GM23338 (cell line): ENCODE results near the gene EIF3K. TPM values are rescaled to one million over a fixed set of nuclear protein-coding genes. Genes with fewer than 3 reads are reported as not detected.
A peak's percentile ranks its signal among the peaks of the same experiment; 100 is the strongest.

Source experiments
- ATAC-seq: fragments of 200-7000 bp; cut with Tn5 transposase; 3 replicates; pipeline ENCODE4 v1.9.1; 2020
- DNase-seq: peaks from one replicate; pipeline ENCODE4 v3.0.0-alpha.2; 2015; ENCODE audit warnings: low spot score
- H2AFZ ChIP-seq: fragments of 200-600 bp; sonication (generic); 2 replicates; pipeline ENCODE4 v1.8.0; 2016; ENCODE audit warnings: antibody characterized with exemption, mild to moderate bottlenecking, moderate library complexity
- H3F3A ChIP-seq: fragments of 200-600 bp; sonication (generic); replicated peaks from 2 replicates; pipeline ENCODE4 v1.8.0; 2017; ENCODE audit warnings: antibody characterized with exemption, mixed run types, low read depth
- H3K27ac ChIP-seq: fragments of 200-600 bp; sonication (generic); 2 replicates; pipeline ENCODE4 v1.6.1; 2016; ENCODE audit warnings: low read depth
- H3K27me3 ChIP-seq: fragments of 200-600 bp; sonication (generic); 2 replicates; pipeline ENCODE4 v1.8.0; 2016; ENCODE audit warnings: mild to moderate bottlenecking, mixed run types, moderate library complexity; ENCODE audit not compliant: insufficient read depth
- H3K36me3 ChIP-seq: fragments of 200-600 bp; sonication (generic); 2 replicates; pipeline ENCODE4 v1.8.0; 2016; ENCODE audit warnings: mild to moderate bottlenecking; ENCODE audit not compliant: insufficient read depth
- H3K4me1 ChIP-seq: fragments of 200-600 bp; sonication (generic); 2 replicates; pipeline ENCODE4 v1.8.0; 2016; ENCODE audit warnings: mild to moderate bottlenecking, moderate library complexity; ENCODE audit not compliant: insufficient read depth
- H3K4me2 ChIP-seq: fragments of 200-600 bp; sonication (generic); 2 replicates; pipeline ENCODE4 v1.7.1; 2017; ENCODE audit warnings: mixed run types
- H3K4me3 ChIP-seq: fragments of 200-600 bp; sonication (generic); 2 replicates; pipeline ENCODE4 v1.6.1; 2016; ENCODE audit warnings: mixed run types
- H3K79me2 ChIP-seq: fragments of 200-600 bp; sonication (generic); replicated peaks from 2 replicates; pipeline ENCODE4 v1.8.0; 2017; ENCODE audit warnings: mild to moderate bottlenecking; ENCODE audit not compliant: insufficient read depth
- H3K9me2 ChIP-seq: fragments of 200-600 bp; sonication (generic); 2 replicates; pipeline ENCODE4 v1.8.0; 2017; ENCODE audit not compliant: insufficient read depth
- H4K20me1 ChIP-seq: fragments of 200-600 bp; sonication (generic); replicated peaks from 2 replicates; pipeline ENCODE4 v1.8.0; 2017; ENCODE audit warnings: mild to moderate bottlenecking; ENCODE audit not compliant: insufficient read depth
- H3K27ac Mint-ChIP-seq: 2 replicates; pipeline ENCODE4 v1.8.0; 2020; ENCODE audit warnings: inconsistent platforms, mild to moderate bottlenecking, moderate library complexity, mixed read lengths
- H3K27me3 Mint-ChIP-seq: 3 replicates; pipeline ENCODE4 v1.8.0; 2022; ENCODE audit warnings: low read depth, mild to moderate bottlenecking, moderate library complexity, mixed read lengths, inconsistent platforms; ENCODE audit not compliant: insufficient read depth, poor library complexity
- H3K36me3 Mint-ChIP-seq: 3 replicates; pipeline ENCODE4 v1.8.0; 2021; ENCODE audit warnings: low read depth, mild to moderate bottlenecking, inconsistent platforms, moderate library complexity, mixed read lengths
- H3K4me1 Mint-ChIP-seq: 3 replicates; pipeline ENCODE4 v1.8.0; 2020; ENCODE audit warnings: mild to moderate bottlenecking, inconsistent platforms, mixed read lengths
- H3K4me3 Mint-ChIP-seq: 3 replicates; pipeline ENCODE4 v1.8.0; 2021; ENCODE audit warnings: moderate library complexity, mild to moderate bottlenecking, inconsistent platforms, mixed read lengths
- H3K9me3 Mint-ChIP-seq: 3 replicates; pipeline ENCODE4 v1.8.0; 2020; ENCODE audit warnings: moderate library complexity, mild to moderate bottlenecking, inconsistent platforms, mixed read lengths
- CREB1 ChIP-seq: fragments of 250-450 bp; sonication (Bioruptor Pico); IDR thresholded peaks from 2 replicates; pipeline ENCODE4 v1.5.0; 2020; ENCODE audit warnings: low read depth, mild to moderate bottlenecking, moderate library complexity
- EZH2 ChIP-seq: fragments of 200-600 bp; sonication (generic); IDR thresholded peaks from one replicate; pipeline ENCODE4 v1.8.0; 2017; ENCODE audit warnings: antibody characterized with exemption, mild to moderate bottlenecking, low read depth; ENCODE audit not compliant: unreplicated experiment
- EZH2phosphoT487 ChIP-seq: fragments of 200-600 bp; sonication (generic); IDR thresholded peaks from one replicate; pipeline ENCODE4 v1.8.1; 2018; ENCODE audit warnings: antibody characterized with exemption; ENCODE audit not compliant: unreplicated experiment
- JUNB ChIP-seq: IDR thresholded peaks from one replicate; pipeline ENCODE4 v1.6.1; 2016; ENCODE audit warnings: antibody characterized with exemption; ENCODE audit not compliant: unreplicated experiment
- NANOG ChIP-seq: IDR thresholded peaks from 2 replicates; pipeline ENCODE4 v1.6.1; 2016; ENCODE audit warnings: antibody characterized with exemption, borderline replicate concordance
- POLR2AphosphoS5 ChIP-seq: IDR thresholded peaks from 2 replicates; pipeline ENCODE4 v1.6.1; 2016; ENCODE audit warnings: antibody characterized with exemption, low read depth
- STAT1 ChIP-seq: IDR thresholded peaks from one replicate; pipeline ENCODE4 v1.6.1; 2016; ENCODE audit warnings: antibody characterized with exemption; ENCODE audit not compliant: unreplicated experiment
- ZNF114 ChIP-seq: fragments of 250-450 bp; sonication (Bioruptor Pico); IDR thresholded peaks from 2 replicates; pipeline ENCODE4 v1.5.0; 2020; ENCODE audit warnings: mild to moderate bottlenecking, moderate library complexity
- ZNF331 ChIP-seq: fragments of 250-450 bp; sonication (Bioruptor Pico); IDR thresholded peaks from 2 replicates; pipeline ENCODE4 v1.5.0; 2020; ENCODE audit warnings: low read depth, mild to moderate bottlenecking, moderate library complexity
- polyA plus RNA-seq: library from polyadenylated mRNA; unstranded; fragments of >200 nt; fragmentation: Nextera tagmentation; extraction: Ambion mirVana; gene quantifications from 2 replicates; pipeline ENCODE4 v1.2.1, GENCODE V29; 2016
- total RNA-seq: library from RNA; depleted of rRNA; stranded (reverse); fragments of >200 nt; shearing (Covaris generic); gene quantifications from 2 replicates; pipeline ENCODE4 v1.2.3, GENCODE V29; 2014
- TF ChIP-seq, protein P1 (sequence below): IDR thresholded peaks from one replicate; pipeline ENCODE4 v1.6.1; 2018; ENCODE audit warnings: antibody characterized with exemption; ENCODE audit not compliant: unreplicated experiment
- TF ChIP-seq, protein P2 (sequence below): IDR thresholded peaks from 2 replicates; pipeline ENCODE4 v1.6.1; 2016; ENCODE audit warnings: antibody characterized with exemption
- TF ChIP-seq, protein P3 (sequence below), 2 experiments: fragments of 200-600 bp in 1 of 2; sonication (generic) in 1 of 2; conservative IDR thresholded peaks; 2 replicates each; pipeline versions ENCODE4 v1.5.1 to v1.6.1; 2016 to 2017; ENCODE audit warnings: antibody characterized with exemption in 2 of 2, low read depth in 2 of 2, mild to moderate bottlenecking in 2 of 2, moderate library complexity in 1 of 2

Gene EIF3K
- total and polyA plus RNA-seq, 2 experiments from 2014 or later = 226 to 509 TPM

DNA sequence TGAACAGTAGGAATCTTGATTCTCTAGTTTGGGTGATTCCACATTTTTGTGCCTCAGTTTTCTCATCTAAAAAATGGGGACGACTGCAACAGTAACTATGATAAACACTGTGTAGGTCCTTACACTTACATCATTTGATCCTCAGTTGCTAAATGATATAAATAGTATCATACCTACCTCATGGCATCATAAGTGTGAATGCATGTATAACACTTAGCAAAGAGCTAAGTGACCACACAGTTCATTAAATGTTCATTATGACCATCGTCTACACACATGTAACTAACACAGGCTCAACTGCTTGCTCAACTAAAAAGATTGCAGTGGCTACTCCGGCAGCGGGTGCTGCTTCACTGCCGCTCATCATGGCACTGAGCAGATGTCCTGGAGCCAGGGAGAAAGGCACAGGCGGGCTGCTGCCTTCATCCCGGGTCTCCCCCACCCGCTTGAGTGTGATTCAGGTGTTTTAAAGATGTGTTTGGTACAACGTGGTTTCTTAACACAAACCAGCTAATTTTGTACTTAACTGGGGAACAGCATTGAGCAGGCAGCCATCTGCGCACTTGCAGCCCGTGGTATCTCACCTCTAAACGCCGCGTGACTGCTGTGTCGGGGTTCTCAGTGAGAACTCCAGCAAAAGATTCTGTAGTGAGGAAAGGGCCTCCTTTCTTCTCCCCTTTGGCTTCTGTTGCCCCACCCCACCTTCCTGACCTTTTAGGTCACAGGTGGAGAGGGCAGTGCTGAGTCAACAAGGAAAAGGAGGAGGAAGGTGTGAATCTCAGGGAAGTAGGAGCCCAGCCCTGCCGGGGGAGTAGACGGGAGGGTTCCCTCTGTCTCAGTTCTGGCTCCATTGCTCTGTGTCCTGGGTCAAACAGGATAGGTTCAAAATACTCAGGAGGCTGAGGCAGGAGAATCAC is 16.8 kb downstream of the EIF3K start:
- H3K27ac Mint-ChIP-seq = peak overlapping the region; percentile 78
- peaks cover 61% of the 10 kb centered on the region for H3K36me3 Mint-ChIP-seq
- no peaks in the 10 kb centered on the region for H3K27me3 ChIP-seq
- no peak overlapping the region for H3K4me2 ChIP-seq
- H3K27me3 Mint-ChIP-seq = peaks cover 14% of the 10 kb centered on the region
- H3K27ac ChIP-seq = peak overlapping the region; percentile 73
- H3K4me3 Mint-ChIP-seq = no peak overlapping the region
- DNase-seq = no peak
- H3K4me1 ChIP-seq = peaks cover 4% of the 10 kb centered on the region; the same call in 1 of the 2 replicates
- no peaks in the 10 kb centered on the region for H3K9me3 Mint-ChIP-seq
- H3K4me1 Mint-ChIP-seq = peaks cover 14% of the 10 kb centered on the region
- H4K20me1 ChIP-seq = no peaks in the 10 kb centered on the region; the same call in 1 of the 2 replicates
- ATAC-seq = no peak
- H3K9me2 ChIP-seq = no peaks in the 10 kb centered on the region
- peaks cover 13% of the 10 kb centered on the region; the same call in 1 of the 2 replicates for H3K36me3 ChIP-seq
- no peak overlapping the region for H3K4me3 ChIP-seq
- peaks cover 16% of the 10 kb centered on the region for H3F3A ChIP-seq
- H2AFZ ChIP-seq = no peak overlapping the region
- TF ChIP-seq ZNF114 (CRISPR knock-in tag) (no peak), ZNF331 (CRISPR knock-in tag) (no peak), POLR2AphosphoS5 (no peak), STAT1 (no peak), EZH2 (no peak), EZH2phosphoT487 (no peak), CREB1 (CRISPR knock-in tag) (no peak)
- no peaks in the 10 kb centered on the region for H3K79me2 ChIP-seq

DNA sequence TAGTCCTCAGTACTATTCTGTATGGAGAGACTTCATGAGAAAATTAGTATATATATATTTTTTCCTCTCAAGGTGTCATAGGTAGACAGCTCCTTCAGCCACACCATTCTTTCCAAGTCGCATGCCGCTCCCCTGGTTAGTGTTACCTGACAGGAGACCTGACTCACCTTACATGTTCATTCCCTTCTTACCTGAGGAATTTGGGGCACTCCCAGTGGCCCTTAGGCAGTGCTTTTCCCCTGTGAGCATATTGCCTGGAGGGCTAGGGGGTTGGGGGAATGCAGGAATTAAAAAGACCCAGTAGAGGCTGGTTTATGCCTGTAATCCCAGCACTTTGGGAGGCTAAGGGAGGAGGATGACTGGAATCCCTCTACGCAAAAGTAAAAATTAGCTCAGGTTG is 19.5 kb downstream of the EIF3K start:
- Histone ChIP-seq H3F3A (peaks cover 9% of the 10 kb centered on the region; the same call in 1 of the 2 replicates), H3K79me2 (no peaks in the 10 kb centered on the region), H4K20me1 (no peaks in the 10 kb centered on the region; the same call in 1 of the 2 replicates), H3K9me2 (no peaks in the 10 kb centered on the region), H2AFZ (no peak overlapping the region), H3K27ac (no peak overlapping the region), H3K4me1 (peaks cover 8% of the 10 kb centered on the region), H3K4me3 (no peak overlapping the region), H3K36me3 (0 out of 2 replicates have a peak, but pooled peaks cover 10% of the 10 kb centered on the region), H3K4me2 (no peak overlapping the region), H3K27me3 (no peaks in the 10 kb centered on the region)
- peaks cover 12% of the 10 kb centered on the region for H3K4me1 Mint-ChIP-seq
- ATAC-seq = no peak
- no peak overlapping the region for H3K27ac Mint-ChIP-seq
- peaks cover 33% of the 10 kb centered on the region for H3K36me3 Mint-ChIP-seq
- H3K9me3 Mint-ChIP-seq = no peaks in the 10 kb centered on the region
- DNase-seq = no peak
- H3K27me3 Mint-ChIP-seq = peaks cover 9% of the 10 kb centered on the region
- no peak overlapping the region for H3K4me3 Mint-ChIP-seq
- TF ChIP-seq, protein P1, sequence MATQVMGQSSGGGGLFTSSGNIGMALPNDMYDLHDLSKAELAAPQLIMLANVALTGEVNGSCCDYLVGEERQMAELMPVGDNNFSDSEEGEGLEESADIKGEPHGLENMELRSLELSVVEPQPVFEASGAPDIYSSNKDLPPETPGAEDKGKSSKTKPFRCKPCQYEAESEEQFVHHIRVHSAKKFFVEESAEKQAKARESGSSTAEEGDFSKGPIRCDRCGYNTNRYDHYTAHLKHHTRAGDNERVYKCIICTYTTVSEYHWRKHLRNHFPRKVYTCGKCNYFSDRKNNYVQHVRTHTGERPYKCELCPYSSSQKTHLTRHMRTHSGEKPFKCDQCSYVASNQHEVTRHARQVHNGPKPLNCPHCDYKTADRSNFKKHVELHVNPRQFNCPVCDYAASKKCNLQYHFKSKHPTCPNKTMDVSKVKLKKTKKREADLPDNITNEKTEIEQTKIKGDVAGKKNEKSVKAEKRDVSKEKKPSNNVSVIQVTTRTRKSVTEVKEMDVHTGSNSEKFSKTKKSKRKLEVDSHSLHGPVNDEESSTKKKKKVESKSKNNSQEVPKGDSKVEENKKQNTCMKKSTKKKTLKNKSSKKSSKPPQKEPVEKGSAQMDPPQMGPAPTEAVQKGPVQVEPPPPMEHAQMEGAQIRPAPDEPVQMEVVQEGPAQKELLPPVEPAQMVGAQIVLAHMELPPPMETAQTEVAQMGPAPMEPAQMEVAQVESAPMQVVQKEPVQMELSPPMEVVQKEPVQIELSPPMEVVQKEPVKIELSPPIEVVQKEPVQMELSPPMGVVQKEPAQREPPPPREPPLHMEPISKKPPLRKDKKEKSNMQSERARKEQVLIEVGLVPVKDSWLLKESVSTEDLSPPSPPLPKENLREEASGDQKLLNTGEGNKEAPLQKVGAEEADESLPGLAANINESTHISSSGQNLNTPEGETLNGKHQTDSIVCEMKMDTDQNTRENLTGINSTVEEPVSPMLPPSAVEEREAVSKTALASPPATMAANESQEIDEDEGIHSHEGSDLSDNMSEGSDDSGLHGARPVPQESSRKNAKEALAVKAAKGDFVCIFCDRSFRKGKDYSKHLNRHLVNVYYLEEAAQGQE = no peak
- no peak for TF ChIP-seq EZH2phosphoT487
- TF ChIP-seq ZNF331 (CRISPR knock-in tag) = no peak
- TF ChIP-seq, protein P2, sequence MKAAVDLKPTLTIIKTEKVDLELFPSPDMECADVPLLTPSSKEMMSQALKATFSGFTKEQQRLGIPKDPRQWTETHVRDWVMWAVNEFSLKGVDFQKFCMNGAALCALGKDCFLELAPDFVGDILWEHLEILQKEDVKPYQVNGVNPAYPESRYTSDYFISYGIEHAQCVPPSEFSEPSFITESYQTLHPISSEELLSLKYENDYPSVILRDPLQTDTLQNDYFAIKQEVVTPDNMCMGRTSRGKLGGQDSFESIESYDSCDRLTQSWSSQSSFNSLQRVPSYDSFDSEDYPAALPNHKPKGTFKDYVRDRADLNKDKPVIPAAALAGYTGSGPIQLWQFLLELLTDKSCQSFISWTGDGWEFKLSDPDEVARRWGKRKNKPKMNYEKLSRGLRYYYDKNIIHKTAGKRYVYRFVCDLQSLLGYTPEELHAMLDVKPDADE = no peak
- TF ChIP-seq POLR2AphosphoS5 = no peak
- TF ChIP-seq NANOG = no peak
- TF ChIP-seq JUNB = no peak
- no peak for TF ChIP-seq CREB1 (CRISPR knock-in tag)
- no peak for TF ChIP-seq EZH2
- no peak for TF ChIP-seq STAT1
- TF ChIP-seq, protein P3, sequence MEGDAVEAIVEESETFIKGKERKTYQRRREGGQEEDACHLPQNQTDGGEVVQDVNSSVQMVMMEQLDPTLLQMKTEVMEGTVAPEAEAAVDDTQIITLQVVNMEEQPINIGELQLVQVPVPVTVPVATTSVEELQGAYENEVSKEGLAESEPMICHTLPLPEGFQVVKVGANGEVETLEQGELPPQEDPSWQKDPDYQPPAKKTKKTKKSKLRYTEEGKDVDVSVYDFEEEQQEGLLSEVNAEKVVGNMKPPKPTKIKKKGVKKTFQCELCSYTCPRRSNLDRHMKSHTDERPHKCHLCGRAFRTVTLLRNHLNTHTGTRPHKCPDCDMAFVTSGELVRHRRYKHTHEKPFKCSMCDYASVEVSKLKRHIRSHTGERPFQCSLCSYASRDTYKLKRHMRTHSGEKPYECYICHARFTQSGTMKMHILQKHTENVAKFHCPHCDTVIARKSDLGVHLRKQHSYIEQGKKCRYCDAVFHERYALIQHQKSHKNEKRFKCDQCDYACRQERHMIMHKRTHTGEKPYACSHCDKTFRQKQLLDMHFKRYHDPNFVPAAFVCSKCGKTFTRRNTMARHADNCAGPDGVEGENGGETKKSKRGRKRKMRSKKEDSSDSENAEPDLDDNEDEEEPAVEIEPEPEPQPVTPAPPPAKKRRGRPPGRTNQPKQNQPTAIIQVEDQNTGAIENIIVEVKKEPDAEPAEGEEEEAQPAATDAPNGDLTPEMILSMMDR (conservative IDR thresholded peaks at IDR 0.05; ENCODE audit: low read depth in 2 of 2) = no peak
- TF ChIP-seq ZNF114 (CRISPR knock-in tag) = no peak
